NCI-H510A treated with DMSO at 0.1 percent for 48 hours (cell line): ENCODE measurements around the gene LGALS1.
"Not testable (repeated sequence)": the region's sequence is repeated elsewhere in the genome, so short reads cannot be mapped to it uniquely, and the experiment has no call there.

Source experiments
- DNase-seq: peaks from one replicate; lab custom pipeline; 2025; lab: John Stamatoyannopoulos, UW

LGALS1 gene

DNA sequence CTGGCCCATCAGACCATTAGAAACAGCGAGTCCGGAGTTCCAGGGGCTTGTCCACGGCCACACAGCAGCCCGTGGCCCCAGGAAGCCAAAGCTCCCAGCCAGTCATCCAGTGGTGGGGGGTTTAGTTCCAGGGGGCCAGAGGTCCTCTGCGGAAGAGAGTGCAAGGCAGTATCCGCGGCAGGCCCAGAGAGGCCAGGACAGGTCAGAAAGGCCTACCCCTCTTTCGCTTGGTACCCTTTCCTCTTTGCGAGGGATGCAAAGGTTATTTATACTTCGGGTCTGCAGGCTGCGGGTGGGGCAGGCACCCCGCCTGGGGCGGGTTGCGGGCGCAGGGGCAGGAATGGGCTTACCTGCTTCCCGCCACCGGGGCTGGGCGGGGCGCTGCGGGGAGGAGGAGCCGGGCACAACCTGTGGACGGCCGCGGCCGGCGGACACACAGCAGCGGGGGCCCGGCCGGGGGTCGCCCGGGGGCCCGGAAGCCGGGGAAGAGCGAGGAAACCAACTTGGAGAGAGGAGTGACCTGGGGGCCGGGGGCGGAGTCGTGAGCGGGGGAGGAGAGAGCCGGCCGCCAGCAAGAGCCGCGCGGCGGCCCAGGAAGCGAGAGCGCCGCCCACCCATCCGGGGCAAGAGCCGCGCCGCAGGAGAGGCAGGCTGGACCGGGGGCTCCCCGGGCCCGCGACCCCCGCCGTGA, 36.2 kb upstream of the LGALS1 start, which contains the start of gene SH3BP1:
Gene SH3BP1 (plus strand): TSS at position 600 of the 691 bp plus-strand sequence. CDS start 119 bp downstream, outside the sequence.
- DNase-seq = peak; percentile 38

DNA sequence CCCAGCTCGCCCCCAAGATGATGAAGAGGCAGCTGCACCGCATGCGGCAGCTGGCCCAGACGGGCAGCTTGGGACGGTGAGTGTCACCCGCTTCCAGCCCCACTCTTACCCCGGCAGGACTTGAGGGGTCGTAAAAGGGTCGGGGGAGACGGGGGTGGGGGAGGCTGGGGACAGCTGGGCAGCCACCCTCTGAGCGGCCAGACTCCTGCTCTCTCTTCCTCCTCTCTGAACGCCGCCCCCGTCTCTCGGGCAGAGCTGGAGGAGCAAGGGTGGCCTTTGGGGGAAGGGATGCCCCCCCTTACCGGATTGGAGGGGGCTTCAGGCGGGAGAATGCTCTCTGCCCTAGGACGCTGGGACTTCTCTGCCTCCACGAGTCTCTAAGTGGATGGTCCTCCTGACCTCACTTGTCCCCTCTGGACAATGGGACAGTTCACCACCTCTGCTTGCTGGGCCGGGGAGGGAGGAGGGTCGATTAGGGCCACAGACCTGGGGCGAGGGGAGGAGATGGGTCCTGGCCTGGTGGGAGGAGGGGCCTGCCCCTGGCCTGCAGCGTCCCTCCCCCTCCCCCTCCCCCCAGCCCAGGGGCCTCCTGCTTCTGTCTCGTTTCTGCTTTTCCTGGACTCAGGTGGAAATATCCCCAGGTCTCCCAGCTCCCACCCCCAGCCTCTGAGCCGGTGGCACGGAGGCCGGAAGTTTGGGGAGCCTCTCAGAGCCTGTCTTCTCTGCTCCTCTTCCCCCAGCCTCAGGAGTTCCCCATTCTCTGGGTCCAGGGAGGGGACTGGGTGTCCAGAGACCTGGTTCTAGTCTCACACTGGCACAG, 35.5 kb upstream of the LGALS1 start:
- no peak for DNase-seq

DNA sequence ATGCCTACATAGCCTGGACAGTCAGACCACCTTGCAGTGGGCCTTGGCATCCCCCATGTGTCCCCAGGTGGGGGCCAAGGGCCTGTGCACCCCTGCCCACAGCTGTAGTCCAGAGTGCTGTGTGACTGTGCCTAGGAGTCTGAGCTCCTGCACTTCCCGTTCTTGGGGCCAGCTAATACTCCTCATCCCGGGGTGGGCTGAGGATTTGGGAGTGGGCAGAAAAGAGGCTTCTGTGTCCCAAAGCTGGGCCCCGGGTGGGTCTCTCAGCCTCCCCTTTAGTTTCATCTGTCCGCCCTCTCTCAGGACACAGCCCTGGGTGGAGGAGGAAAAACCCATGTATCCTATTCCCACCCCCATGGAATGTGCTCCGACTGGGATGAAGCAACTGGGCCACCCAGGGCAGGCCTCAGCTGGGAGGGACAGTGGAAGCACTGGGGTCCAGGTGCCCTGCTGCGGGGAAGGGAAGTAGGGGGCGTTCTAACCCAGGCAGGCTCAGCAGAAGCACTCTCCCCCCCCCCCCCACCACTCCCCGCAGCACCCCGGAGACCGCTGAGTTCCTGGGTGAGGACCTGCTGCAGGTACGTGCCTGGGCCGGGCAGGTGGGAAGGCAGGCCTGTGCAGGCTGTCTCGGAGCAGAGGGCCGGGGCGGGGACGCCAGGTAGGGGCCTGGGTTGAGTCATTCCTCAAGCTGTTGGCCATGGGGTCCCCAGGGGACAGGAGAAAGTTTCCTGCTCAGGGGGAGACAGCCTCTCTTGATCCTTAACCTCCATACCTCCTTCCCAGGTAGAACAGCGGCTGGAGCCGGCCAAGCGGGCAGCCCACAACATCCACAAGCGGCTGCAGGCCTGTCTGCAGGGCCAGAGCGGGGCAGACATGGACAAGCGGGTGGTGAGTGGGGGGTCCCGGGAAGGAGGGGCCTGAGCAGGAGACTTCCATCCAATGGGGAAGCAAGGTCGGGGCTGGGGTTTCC, 34.6 kb upstream of the LGALS1 start:
- DNase-seq = no peak

DNA sequence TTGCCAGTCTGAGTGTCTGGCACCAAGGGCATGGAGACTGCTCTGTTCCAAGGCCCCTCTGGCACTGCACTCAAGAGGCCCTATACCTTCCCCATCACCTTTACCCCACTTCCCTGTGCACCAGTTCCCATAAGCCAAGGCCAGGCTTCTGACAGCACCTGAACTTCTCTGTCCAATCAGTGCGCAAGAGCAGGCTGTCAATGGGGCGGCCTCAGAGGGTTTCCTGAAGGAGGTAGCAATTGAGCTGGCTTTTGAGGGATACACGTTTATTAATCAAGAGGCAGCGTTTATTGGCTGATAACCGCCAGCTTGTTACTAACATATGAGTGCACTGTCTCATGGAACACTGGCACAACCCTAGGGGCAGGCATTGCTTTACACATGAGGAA, 33.9 kb upstream of the LGALS1 start:
- DNase-seq = no peak

DNA sequence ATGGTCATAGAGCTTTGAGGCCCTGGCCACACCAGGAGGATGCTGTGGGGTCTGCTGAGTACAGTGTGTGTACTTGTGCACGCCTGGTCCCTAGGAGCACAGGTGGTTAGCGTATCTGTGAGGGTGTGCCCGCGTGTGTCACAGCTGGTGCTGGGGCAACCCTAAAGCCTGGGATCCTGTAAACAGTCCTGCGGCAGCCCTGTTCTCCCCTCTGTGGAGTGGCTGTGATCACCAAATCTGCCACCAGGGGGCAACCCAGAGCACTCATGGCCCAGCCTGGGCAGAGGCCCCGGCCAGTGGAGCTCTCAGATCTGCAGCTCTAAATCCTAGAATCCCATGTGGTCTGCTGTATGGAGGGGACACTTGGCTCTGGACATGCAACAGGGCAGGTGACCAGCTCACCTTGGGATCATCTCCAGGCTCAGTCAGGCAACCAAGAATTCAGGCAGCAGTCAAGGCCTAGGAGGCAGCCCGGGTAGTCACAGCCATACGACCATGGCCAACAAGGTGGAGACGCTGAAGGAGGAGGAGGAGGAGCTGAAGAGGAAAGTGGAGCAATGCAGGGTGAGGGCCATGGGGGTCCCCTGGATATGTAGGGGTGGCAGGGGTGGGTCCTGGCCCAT, 32.1 kb upstream of the LGALS1 start:
- peak; percentile 16 for DNase-seq

DNA sequence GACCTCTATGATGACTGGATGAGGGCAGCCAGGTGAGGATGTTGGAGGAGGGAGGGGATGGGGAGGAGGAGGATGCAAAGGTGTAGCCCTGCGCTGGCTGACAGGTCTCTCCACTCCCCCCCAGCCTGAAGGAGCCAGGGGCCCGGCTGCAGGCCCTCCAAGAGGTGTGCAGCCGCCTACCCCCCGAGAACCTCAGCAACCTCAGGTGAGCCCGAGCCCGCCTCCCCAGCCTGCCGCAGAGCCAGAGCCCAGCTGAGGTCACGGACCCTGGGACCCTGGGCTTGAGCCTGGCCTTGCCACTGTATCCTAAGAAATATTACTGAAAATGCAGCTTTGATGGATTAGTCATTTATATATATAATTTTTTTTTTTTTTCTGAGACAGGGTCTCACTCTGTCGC, 28.1 kb upstream of the LGALS1 start:
- no peak for DNase-seq

DNA sequence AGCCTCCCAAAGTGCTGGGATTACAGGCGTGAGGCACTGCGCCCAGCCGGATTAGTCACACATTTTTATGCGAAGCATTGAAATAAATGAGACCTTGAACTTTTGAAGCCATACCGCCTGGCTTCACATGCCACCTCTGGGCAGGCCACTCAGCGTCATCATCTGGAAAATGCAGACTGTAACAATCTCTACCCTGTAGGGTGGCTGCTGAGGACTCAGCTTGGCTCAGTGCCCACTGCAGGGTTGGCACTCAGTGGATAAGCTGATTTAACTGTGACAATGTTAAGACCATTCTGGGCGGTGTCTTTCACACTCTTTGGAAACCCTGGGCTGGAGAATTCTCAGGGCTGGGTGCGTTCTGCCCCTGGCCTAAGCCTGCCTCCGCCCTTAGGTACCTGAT, 27.5 kb upstream of the LGALS1 start:
- no peak for DNase-seq

DNA sequence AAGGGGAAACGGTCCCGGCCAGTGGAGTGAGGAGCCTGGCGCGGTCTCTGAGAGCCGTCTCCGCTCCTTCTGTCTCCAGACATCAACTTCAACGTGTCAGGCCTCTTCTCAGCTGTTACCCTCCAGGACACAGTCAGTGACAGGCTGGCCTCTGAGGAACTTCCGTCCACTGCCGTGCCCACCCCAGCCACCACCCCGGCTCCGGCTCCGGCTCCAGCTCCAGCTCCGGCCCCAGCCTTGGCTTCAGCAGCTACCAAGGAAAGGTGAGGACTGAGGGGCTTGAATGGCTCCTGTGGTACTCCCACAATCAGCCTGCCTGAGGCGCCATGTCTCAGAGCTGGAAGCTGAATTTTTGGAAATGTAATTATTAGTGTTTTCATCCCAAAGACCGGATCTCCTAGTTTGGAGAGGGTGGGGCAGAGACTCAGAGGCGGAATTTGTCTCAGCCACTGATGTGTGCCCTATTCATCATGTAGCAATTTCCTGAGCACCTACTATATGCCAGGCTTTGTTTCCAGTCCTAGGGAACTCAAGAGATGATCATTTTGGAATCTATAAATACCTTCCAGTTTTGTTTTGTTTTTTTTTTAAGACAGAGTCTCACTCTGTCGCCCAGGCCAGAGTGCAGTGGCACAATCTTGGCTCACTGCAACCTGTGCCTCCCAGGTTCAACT, 24.8 kb upstream of the LGALS1 start:
- DNase-seq = no peak

DNA sequence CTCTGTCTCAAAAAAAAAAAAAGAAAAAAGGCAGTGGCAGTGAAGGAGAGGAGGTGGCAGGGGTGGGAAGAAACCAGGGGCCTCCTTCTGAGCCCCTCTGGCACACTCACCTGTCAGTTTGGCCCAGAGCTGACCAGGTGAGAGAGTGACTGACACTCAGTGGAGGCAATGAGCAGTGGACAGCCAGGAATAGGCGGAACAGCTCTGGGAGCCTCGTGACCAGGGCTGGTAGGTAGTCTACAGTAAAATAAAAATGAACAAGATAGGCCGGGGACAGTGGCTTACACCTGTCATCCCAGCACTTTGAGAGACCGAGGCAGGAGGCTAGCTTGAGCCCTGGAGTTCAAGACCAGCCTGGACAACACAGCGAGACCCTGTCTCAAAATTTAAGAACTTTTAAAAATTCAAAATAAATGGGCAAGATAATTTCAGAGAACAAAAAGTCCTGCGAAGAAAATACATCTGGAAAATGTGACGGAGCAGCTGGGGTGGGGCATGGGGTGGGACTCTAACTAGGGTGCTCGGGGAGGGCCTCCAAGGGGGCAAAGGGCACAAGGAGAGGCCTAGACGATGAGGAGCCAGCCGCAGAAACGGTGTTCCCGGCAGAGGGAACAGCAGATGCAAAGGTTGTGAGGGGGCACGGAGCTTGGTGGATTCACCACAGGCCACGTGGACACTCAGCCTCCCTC, 20.7 kb upstream of the LGALS1 start:
- DNase-seq = no peak

DNA sequence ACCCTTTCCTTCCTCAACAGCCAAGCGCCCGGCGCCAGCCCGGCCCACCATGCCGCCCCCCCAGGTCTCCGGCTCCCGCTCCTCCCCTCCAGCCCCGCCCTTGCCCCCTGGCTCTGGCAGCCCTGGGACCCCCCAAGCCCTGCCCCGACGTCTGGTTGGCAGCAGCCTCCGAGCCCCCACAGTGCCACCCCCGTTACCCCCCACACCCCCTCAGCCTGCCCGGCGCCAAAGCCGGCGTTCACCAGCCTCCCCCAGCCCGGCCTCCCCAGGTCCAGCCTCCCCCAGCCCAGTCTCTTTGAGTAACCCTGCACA, 20.2 kb upstream of the LGALS1 start:
- DNase-seq = no peak

DNA sequence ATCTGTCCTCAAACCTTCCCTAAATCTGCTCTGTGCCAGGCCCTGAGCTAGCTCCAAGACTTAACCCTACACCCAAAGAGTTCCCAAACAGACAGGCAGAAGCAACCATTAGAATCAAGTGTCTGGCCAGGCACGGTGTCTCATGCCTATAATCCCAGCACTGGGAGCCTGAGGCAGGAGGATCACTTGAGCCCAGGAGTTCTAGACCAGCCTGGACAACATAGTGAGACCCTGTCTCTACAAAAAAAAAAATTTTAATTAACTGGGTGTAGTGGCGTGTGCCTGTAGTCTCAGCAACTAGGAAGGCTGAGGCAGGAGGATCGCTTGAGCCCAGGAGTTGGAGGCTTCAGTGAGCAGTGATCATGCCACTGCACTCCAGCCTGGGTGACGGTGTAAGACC, 18.9 kb upstream of the LGALS1 start:
- DNase-seq = not testable (repeated sequence)

DNA sequence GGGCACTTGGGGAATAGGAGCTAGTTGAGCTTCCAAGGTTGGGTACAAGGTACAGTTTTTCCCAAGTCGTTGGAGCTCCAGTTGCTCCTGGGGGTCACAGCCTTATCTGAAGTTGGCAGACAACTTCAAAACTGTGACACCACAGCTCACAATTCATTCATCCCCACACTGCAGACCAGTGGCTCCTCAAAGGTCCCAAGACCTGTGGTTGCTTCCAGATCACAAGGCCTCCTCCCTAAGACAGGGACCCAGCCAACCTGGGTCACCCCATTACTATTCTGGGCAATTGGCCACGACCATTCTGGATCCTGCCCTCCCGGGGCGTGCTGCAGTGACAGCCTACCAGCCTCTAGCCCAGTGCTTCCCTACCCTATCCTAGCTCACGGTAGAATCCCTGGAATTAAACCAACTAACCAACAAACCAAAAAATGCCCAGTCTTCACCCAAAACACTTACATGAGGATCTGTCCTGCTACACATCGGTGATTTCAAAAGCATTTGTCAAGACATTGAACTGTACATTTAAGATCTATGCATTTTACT, 17.8 kb upstream of the LGALS1 start:
- no peak for DNase-seq

DNA sequence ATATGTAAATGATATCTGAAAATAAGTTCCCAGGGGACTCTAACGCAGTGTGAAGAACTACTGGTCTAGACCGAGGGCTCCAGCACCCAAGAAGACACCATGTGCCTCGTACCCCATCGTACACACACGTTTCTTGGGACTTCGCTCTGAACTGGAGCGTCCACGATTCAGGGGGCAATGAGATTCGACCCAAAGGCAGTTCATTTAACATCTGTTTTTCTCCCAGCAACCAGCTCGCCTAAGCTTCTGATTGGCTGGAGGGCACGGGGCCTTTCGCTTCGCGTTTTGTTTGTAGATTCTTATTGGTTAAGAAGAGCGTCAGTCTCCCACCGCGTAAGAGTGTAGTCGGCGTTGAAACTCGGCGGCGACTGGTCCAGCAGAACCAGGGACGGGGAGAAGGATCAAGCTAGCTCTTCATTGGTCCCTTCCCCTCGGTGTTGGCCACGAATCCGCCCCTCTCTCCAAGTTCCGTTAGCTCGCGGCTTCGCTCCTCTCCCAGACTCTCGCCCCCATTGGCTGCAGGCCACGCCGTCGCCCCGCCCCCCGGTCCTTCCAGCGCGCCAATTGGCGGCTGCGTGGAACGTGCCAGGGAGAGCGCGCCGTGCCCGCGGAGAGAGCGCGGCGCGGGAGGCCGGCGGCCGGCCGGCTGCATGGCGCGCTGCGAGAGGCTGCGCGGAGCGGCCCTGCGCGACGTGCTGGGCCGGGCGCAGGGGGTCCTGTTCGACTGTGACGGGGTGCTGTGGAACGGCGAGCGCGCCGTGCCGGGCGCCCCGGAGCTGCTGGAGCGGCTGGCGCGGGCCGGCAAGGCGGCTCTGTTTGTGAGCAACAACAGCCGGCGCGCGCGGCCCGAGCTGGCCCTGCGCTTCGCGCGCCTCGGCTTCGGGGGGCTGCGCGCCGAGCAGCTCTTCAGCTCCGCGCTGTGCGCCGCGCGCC, 17.0 kb upstream of the LGALS1 start, which contains the start of gene PDXP:
Gene PDXP (plus strand): TSS at position 591 of the 933 bp plus-strand sequence. CDS start 60 bp downstream, at position 651.
- DNase-seq = peak; percentile 93

DNA sequence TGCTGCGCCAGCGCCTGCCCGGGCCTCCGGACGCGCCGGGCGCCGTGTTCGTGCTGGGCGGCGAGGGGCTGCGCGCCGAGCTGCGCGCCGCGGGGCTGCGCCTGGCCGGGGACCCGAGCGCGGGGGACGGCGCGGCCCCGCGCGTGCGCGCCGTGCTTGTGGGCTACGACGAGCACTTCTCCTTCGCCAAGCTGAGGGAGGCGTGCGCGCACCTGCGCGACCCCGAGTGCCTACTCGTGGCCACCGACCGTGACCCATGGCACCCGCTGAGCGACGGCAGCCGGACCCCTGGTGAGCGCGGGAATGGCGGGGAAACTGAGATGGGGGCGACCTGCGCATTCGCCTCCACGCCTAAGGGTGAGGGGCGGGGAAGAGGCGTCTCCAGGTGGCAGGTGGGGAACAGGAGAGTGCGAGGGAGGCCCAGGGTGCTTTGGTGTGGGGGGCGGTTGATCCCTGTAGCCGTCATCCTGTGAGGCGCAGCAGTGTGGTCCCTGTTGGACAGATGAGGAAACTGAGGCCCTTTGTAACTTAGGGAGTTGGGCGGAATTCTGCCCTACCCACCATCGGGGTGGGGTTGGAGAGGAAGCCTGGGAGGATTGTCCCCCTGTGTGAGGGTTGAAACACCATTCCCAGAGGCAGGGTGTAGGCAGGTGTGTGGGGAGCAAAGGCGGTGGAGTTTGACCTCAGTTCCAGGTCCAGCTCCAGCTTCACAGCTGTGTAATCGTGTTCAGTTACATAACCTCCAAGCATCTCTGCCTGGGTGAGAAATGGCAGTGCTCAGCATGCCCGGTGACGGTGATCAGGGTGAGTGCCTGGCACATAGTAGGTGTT, 16.2 kb upstream of the LGALS1 start:
- no peak for DNase-seq

DNA sequence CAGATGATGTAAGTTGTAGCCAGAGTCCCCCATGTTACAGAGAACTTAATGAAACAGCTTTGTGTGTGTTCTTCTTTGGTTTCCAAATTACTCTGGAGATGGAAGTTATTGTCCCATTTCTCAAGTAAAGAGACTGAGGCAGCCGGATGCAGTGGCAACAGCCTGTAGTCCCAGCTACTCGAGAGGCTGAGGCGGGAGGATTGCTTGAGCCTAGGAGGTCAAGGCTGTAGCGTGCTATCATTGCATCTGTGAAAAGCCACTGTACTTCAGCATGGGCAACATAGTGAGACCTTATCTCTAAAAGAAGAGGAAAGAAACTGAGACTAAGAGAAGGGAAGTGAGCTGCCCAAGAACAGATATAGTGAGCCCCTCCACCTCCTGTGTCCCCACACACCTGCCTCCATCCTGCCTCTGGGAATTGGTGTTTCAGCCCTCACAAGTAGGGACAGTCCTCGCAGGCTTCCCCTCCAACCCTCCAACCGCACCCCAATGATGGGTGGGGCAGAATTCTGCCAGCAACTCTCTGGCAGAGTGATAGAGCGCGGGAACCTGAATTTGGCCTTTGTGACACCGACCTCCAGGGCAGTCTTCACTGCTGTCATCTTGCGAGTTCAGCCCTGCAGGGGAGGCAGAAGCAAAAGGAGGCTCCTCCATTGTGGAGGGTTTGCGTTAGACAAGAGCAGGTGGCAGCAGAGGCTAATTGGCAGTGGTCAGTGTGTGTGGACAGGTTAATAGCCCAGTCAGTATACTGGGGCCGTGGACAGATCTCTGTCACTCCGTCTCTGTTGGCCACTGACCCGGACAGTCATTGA, 15.3 kb upstream of the LGALS1 start:
- no peak for DNase-seq

DNA sequence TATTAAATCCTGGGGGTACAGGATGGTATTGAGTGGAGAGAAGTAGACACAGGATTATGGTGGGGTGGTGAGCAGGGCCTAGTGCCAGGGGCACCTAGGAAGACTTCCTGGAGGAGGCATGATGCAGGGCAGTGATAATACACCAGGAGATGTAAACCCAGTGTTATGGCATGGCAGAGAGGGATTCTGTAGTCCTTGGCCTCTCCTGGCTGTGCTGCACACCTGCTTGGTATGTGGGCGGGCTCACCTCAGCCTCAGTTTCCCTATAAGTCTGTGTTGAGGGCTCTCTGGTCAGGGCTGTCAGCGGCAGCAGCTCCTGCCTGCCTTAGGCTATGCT, 14.8 kb upstream of the LGALS1 start:
- no peak for DNase-seq

DNA sequence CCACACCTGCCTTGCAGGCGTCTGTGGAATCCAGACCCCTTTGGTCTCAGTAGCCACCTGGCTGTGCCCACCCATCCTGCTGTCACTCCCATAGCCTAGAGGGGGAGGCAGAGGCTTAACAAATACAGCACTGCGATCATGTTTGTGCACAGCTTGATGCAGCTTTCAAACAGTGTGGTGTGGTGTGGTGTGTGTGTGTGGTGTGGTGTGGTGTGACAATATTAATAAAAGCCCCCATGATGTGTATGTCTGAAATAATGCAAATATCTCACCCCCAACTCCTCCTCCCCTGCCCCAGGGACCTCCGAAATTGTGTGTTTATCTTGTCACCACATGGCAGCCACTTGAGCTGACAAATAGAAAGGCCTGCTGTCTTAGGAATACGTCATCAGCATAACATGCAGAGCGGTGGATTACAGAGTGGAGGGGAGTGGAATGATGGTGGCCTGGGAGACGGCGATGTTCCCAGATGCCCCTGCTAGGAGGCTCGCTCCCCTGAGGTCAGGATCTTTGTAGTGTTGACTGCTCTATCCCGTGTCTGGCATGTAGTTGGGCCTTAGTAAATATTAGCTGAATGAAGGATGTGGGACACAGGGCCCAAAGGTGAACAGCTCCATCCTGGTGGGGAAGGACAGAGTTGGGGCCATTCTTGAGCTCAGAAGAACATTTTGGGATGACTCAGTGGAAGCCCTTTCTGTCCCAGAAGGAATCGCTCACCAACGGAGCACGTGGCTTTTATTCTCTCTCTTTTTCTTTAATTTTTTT, 14.1 kb upstream of the LGALS1 start:
- DNase-seq = peak; percentile 47
